H1 (cell line): ENCODE results near the gene TMEM108. TPM values are rescaled to one million over a fixed set of nuclear protein-coding genes. Genes with fewer than 3 reads are reported as not detected.

Experiments
- CTCF ChIA-PET: fragments of 300-600 bp; sonication (Branson Sonifier 250); formaldehyde crosslinking; loops from one replicate; lab custom pipeline; 2021; ENCODE audit not compliant: partially characterized antibody; lab: Charles Lee
- POLR2A ChIA-PET: fragments of 300-600 bp; sonication (Branson Sonifier 250); formaldehyde crosslinking; loops from one replicate; lab custom pipeline; 2021; ENCODE audit warnings: inconsistent platforms; ENCODE audit not compliant: partially characterized antibody; lab: Charles Lee
- DNase-seq, 2 experiments: peaks; one replicate each; pipeline versions ENCODE4 v3.0.0 to v3.0.0-alpha.2; 2010 to 2022; ENCODE audit warnings: low spot score in 2 of 2, low read depth in 1 of 2, mixed read lengths in 1 of 2
- FAIRE-seq: peaks from 2 replicates; lab custom pipeline; 2011; peaks lifted over from hg19 to GRCh38; lab: Jason Lieb, UNC
- H2AFZ ChIP-seq: 2 replicates; pipeline ENCODE4 v1.8.1; 2012; ENCODE audit warnings: low read length, inconsistent platforms
- H2AK5ac ChIP-seq: 2 replicates; pipeline ENCODE4 v1.6.1; 2013; ENCODE audit warnings: low read depth, low read length
- H2BK120ac ChIP-seq: replicated peaks from 2 replicates; pipeline ENCODE3; 2013; ENCODE audit warnings: low read depth, low read length, inconsistent platforms
- H2BK12ac ChIP-seq: 2 replicates; pipeline ENCODE4 v1.6.1; 2013; ENCODE audit warnings: low read depth, low read length
- H2BK15ac ChIP-seq: 2 replicates; pipeline ENCODE4 v1.6.1; 2013; ENCODE audit warnings: low read length
- H2BK20ac ChIP-seq: 2 replicates; pipeline ENCODE4 v1.6.1; 2013; ENCODE audit warnings: low read length
- H2BK5ac ChIP-seq: 2 replicates; pipeline ENCODE4 v1.6.1; 2013; ENCODE audit warnings: low read depth, low read length
- H3K14ac ChIP-seq: 2 replicates; pipeline ENCODE4 v1.6.1; 2013; ENCODE audit warnings: inconsistent platforms; ENCODE audit not compliant: insufficient read length
- H3K18ac ChIP-seq: 2 replicates; pipeline ENCODE4 v1.6.1; 2013; ENCODE audit warnings: low read length; ENCODE audit errors: extremely low read depth
- H3K23ac ChIP-seq: 2 replicates; pipeline ENCODE4 v1.6.1; 2013; ENCODE audit warnings: inconsistent platforms; ENCODE audit not compliant: insufficient read length
- H3K23me2 ChIP-seq: 2 replicates; pipeline ENCODE4 v1.6.1; 2013; ENCODE audit warnings: low read depth, low read length
- H3K27ac ChIP-seq: 2 replicates; pipeline ENCODE4 v1.6.1; 2011; ENCODE audit warnings: low read depth, low read length, inconsistent platforms
- H3K27me3 ChIP-seq, 4 experiments: replicated peaks in 1 of 4; 1 replicate in 1 of 4; 2 replicates in 3 of 4; pipeline versions ENCODE4 v1.6.1 to v1.8.1; 2011 to 2013; ENCODE audit warnings: low read length in 3 of 4, mild to moderate bottlenecking in 3 of 4, inconsistent platforms in 2 of 4, mixed read lengths in 2 of 4, moderate library complexity in 1 of 4; ENCODE audit not compliant: control insufficient read depth in 3 of 4, insufficient read depth in 3 of 4; ENCODE audit errors: extremely low read depth in 1 of 4
- H3K36me3 ChIP-seq, 4 experiments: 2 replicates each; pipeline versions ENCODE4 v1.6.1 to v1.8.1; 2011 to 2013; ENCODE audit warnings: mild to moderate bottlenecking in 4 of 4, low read length in 3 of 4, moderate library complexity in 2 of 4, control low read depth in 1 of 4, inconsistent platforms in 1 of 4; ENCODE audit not compliant: insufficient read depth in 4 of 4, control insufficient read depth in 2 of 4
- H3K4ac ChIP-seq: replicated peaks from 2 replicates; pipeline ENCODE3; 2013; ENCODE audit warnings: low read length, low read depth, mixed read lengths, inconsistent platforms; ENCODE audit not compliant: insufficient read length
- H3K4me1 ChIP-seq, 4 experiments: replicated peaks in 1 of 4; 1 replicate in 1 of 4; 2 replicates in 3 of 4; pipeline versions ENCODE4 v1.6.1 to v1.8.1; 2011 to 2013; ENCODE audit warnings: low read length in 3 of 4, inconsistent platforms in 2 of 4, mixed read lengths in 1 of 4; ENCODE audit not compliant: insufficient read depth in 4 of 4, control insufficient read depth in 3 of 4
- H3K4me2 ChIP-seq, 2 experiments: 2 replicates each; pipeline versions ENCODE4 v1.6.1 to v1.8.1; 2011 to 2013; ENCODE audit warnings: low read depth in 2 of 2, low read length in 2 of 2, control low read depth in 1 of 2, inconsistent platforms in 1 of 2, mild to moderate bottlenecking in 1 of 2; ENCODE audit not compliant: insufficient read depth in 1 of 2
- H3K4me3 ChIP-seq, 4 experiments: fragments of 200-600, 300-600 bp in 1 of 4; sonication (generic), shearing (Covaris generic), sonication (Bioruptor Twin) in 1 of 4; 2 replicates each; pipeline versions ENCODE4 v1.5.1 to v1.8.1; 2011 to 2016; ENCODE audit warnings: low read length in 4 of 4, low read depth in 3 of 4, control low read depth in 2 of 4, inconsistent platforms in 2 of 4, mild to moderate bottlenecking in 2 of 4, mixed read lengths in 1 of 4, moderate library complexity in 1 of 4; ENCODE audit not compliant: insufficient read depth in 2 of 4; ENCODE audit errors: extremely low read depth in 1 of 4
- H3K56ac ChIP-seq: replicated peaks from 2 replicates; pipeline ENCODE3; 2013; ENCODE audit warnings: low read depth, mild to moderate bottlenecking, mixed read lengths, low read length, inconsistent platforms; ENCODE audit not compliant: insufficient read length
- H3K79me1 ChIP-seq: 2 replicates; pipeline ENCODE4 v1.6.1; 2013; ENCODE audit warnings: low read depth, low read length, control low read depth
- H3K79me2 ChIP-seq, 2 experiments: 2 replicates each; pipeline versions ENCODE4 v1.6.1 to v1.8.1; 2012 to 2013; ENCODE audit warnings: low read length in 2 of 2, mild to moderate bottlenecking in 2 of 2, inconsistent platforms in 1 of 2; ENCODE audit not compliant: insufficient read depth in 2 of 2, control insufficient read depth in 1 of 2
- H3K9ac ChIP-seq, 4 experiments: replicated peaks in 1 of 4; 1 replicate in 1 of 4; 2 replicates in 3 of 4; pipeline versions ENCODE4 v1.6.1 to v1.8.1; 2011 to 2013; ENCODE audit warnings: low read depth in 3 of 4, low read length in 3 of 4, control low read depth in 2 of 4, mild to moderate bottlenecking in 2 of 4, moderate library complexity in 2 of 4, inconsistent platforms in 1 of 4; ENCODE audit errors: extremely low read depth in 1 of 4
- H3K9me3 ChIP-seq, 2 experiments: 2 replicates each; pipeline versions ENCODE4 v1.6.1 to v1.8.1; 2012 to 2013; ENCODE audit warnings: mild to moderate bottlenecking in 2 of 2, moderate library complexity in 2 of 2, control low read depth in 1 of 2, inconsistent platforms in 1 of 2, low read depth in 1 of 2, low read length in 1 of 2, mixed read lengths in 1 of 2; ENCODE audit not compliant: insufficient read depth in 2 of 2
- H4K20me1 ChIP-seq, 2 experiments: replicated peaks in 1 of 2; 2 replicates each; pipeline versions ENCODE3 to v1.8.1; 2011 to 2013; ENCODE audit warnings: inconsistent platforms in 2 of 2, low read length in 2 of 2, mild to moderate bottlenecking in 1 of 2; ENCODE audit not compliant: insufficient read depth in 2 of 2, control insufficient read depth in 1 of 2
- H4K5ac ChIP-seq: 2 replicates; pipeline ENCODE4 v1.6.1; 2013; ENCODE audit warnings: low read length, low read depth, mixed read lengths, inconsistent platforms; ENCODE audit not compliant: insufficient read length
- H4K8ac ChIP-seq: 2 replicates; pipeline ENCODE4 v1.8.0; 2013; ENCODE audit warnings: mild to moderate bottlenecking, moderate library complexity, low read length, inconsistent platforms; ENCODE audit not compliant: insufficient read depth; ENCODE audit errors: extremely low read depth
- H4K91ac ChIP-seq: replicated peaks from 2 replicates; pipeline ENCODE3; 2013; ENCODE audit warnings: low read length, mixed read lengths, inconsistent platforms; ENCODE audit not compliant: insufficient read length
- BACH1 ChIP-seq: IDR thresholded peaks from 2 replicates; pipeline ENCODE4 v1.6.1; 2012; ENCODE audit warnings: low read length, improper control_type of control experiment
- CEBPB ChIP-seq: IDR thresholded peaks from 2 replicates; pipeline ENCODE4 v1.6.1; 2012; ENCODE audit warnings: low read depth, low read length
- CHD1 ChIP-seq: IDR thresholded peaks from 2 replicates; pipeline ENCODE4 v1.6.1; 2012; ENCODE audit warnings: low read depth, low read length, improper control_type of control experiment
- E2F6 ChIP-seq: IDR thresholded peaks from 2 replicates; pipeline ENCODE4 v1.6.1; 2012; ENCODE audit warnings: inconsistent platforms
- HDAC2 ChIP-seq, 2 experiments: fragments of 300-600 bp in 1 of 2; sonication (generic) in 1 of 2; IDR thresholded peaks; 2 replicates each; pipeline ENCODE4 v1.6.1; 2011 to 2012; ENCODE audit warnings: low read depth in 2 of 2, low read length in 2 of 2, mild to moderate bottlenecking in 2 of 2, moderate library complexity in 2 of 2, borderline replicate concordance in 1 of 2, inconsistent platforms in 1 of 2
- POLR2AphosphoS5 ChIP-seq: IDR thresholded peaks from 2 replicates; pipeline ENCODE4 v1.6.1; 2011; ENCODE audit warnings: low read depth, low read length
- RBBP5 ChIP-seq: IDR thresholded peaks from 2 replicates; pipeline ENCODE4 v1.7.1; 2012; ENCODE audit warnings: low read depth, mild to moderate bottlenecking, inconsistent platforms, low read length, moderate library complexity, borderline replicate concordance
- SIN3A ChIP-seq, 2 experiments: IDR thresholded peaks in 1 of 2; conservative IDR thresholded peaks in 1 of 2; 2 replicates each; pipeline ENCODE4 v1.6.1; 2011 to 2012; ENCODE audit warnings: low read length in 2 of 2, improper control_type of control experiment in 1 of 2, low read depth in 1 of 2, mild to moderate bottlenecking in 1 of 2
- SIRT6 ChIP-seq: IDR thresholded peaks from one replicate; pipeline ENCODE4 v1.7.1; 2012; ENCODE audit warnings: low read length, inconsistent platforms
- SP4 ChIP-seq: IDR thresholded peaks from 2 replicates; pipeline ENCODE4 v1.6.1; 2012; ENCODE audit warnings: low read length, inconsistent platforms
- SUZ12 ChIP-seq: fragments of 200-600 bp; sonication (generic); IDR thresholded peaks from 2 replicates; pipeline ENCODE4 v1.6.1; 2012; ENCODE audit warnings: mild to moderate bottlenecking, inconsistent platforms, low read length, moderate library complexity, mixed read lengths
- TBP ChIP-seq: IDR thresholded peaks from 2 replicates; pipeline ENCODE4 v1.6.1; 2011; ENCODE audit warnings: low read depth, low read length, improper control_type of control experiment
- WGBS, 2 experiments: shearing (Covaris generic) in 1 of 2; methylation state at CpG; one replicate each; pipeline versions ENCODE4 v1.1.6 to v1.1.7; 2013 to 2015; ENCODE audit warnings: low lambda C conversion rate in 2 of 2, mixed read lengths in 2 of 2, inconsistent platforms in 1 of 2, low coverage in 1 of 2, missing lambda C conversion rate in 1 of 2; ENCODE audit not compliant: insufficient replicate concordance in 2 of 2, insufficient coverage in 1 of 2, insufficient read length in 1 of 2; ENCODE audit errors: extremely low coverage in 1 of 2, missing lambda C conversion rate in 1 of 2; 5-methylcytosine and 5-hydroxymethylcytosine counted together
- polyA plus RNA-seq, 7 experiments: library from polyadenylated mRNA; depleted of rRNA in 3 of 7; stranded (reverse) in 5 of 7; unstranded in 2 of 7; fragments of >200 nt in 5 of 7; fragments of 200-250 nt in 2 of 7; gene quantifications; 1 replicate in 5 of 7; 2 replicates in 1 of 7; 4 replicates in 1 of 7; pipeline versions ENCODE4 v1.2.1 to v1.2.3, GENCODE V29; 2011 to 2013; ENCODE audit warnings: missing spikeins in 2 of 7, mixed read lengths in 2 of 7
- total RNA-seq: library from RNA; stranded (reverse); fragmentation: NEBNext Ultra II Directional; extraction: Animal tissue kit (Norgen Biotek cat#: 25700); gene quantifications from 2 replicates; pipeline ENCODE4 v1.2.1, GENCODE V29; 2021

Gene TMEM108
- total and polyA plus RNA-seq, 2 of the 8 experiments (the other 6 are each of a cell fraction or from before 2014, with no cell fraction given): 14.3 to 16.2 TPM

DNA sequence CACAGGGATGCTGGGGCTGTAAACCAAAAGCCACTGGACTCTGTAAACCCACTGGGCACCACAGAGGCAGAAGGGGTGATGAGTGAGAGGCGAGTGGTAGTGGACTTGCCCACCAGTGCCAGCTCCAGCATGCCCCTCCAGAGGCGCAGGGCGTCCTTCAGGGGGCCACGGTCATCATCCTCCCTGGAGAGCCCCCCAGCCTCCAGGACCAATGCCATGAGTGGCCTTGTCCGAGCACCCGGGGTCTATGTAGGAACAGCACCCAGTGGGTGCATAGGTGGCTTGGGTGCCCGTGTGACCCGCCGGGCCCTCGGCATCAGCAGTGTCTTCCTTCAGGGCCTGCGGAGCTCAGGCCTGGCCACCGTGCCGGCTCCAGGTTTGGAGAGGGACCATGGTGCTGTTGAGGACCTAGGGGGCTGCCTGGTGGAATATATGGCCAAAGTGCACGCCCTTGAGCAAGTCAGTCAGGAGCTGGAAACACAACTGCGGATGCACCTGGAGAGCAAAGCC lies 361.9 kb downstream of the TMEM108 start, which contains the start of gene BFSP2:
BFSP2 (plus strand) TSS at position 51 of the 510 bp plus-strand sequence; CDS start at position 79, 28 bp downstream.
- H2AK5ac ChIP-seq: no peak within 1 kb of the TSS
- FAIRE-seq: no peak
- TF ChIP-seq CHD1: no peak
- TF ChIP-seq BACH1: no peak
- no peak for TF ChIP-seq CEBPB
- TF ChIP-seq SP4: no peak
- TF ChIP-seq HDAC2 (IDR thresholded peaks at IDR 0.05; ENCODE audit: borderline replicate concordance in 1 of 2, low read depth in 2 of 2, low read length in 2 of 2): no peak
- no peak for TF ChIP-seq E2F6
- TF ChIP-seq RBBP5: no peak
- TF ChIP-seq SUZ12: no peak
- no peak for TF ChIP-seq TBP
- TF ChIP-seq SIN3A (conservative IDR thresholded peaks at IDR 0.05 in 1 of 2, IDR thresholded peaks at IDR 0.05 in 1 of 2; ENCODE audit: low read depth in 1 of 2, low read length in 2 of 2): no peak
- TF ChIP-seq POLR2AphosphoS5: no peak
- TF ChIP-seq SIRT6: no peak

More for the DNA sequence above, 361.9 kb downstream of the TMEM108 start, which contains the start of gene BFSP2:
- Histone ChIP-seq H2BK120ac (no peak within 1 kb of the TSS), H2BK5ac (no peak within 1 kb of the TSS), H4K91ac (no peak within 1 kb of the TSS), H3K9ac (no peak within 1 kb of the TSS), H3K23me2 (no peaks in the 10 kb centered on the region), H3K79me2 (no peaks in the 10 kb centered on the region), H2AFZ (no peak within 1 kb of the TSS), H4K8ac (no peak within 1 kb of the TSS), H2BK20ac (no peak within 1 kb of the TSS), H2BK15ac (no peak within 1 kb of the TSS), H3K56ac (no peak within 1 kb of the TSS), H3K4me2 (no peak within 1 kb of the TSS), H3K79me1 (no peaks in the 10 kb centered on the region), H4K5ac (no peak within 1 kb of the TSS), H3K14ac (no peak within 1 kb of the TSS), H3K4me3 (no peak within 1 kb of the TSS), H4K20me1 (no peaks in the 10 kb centered on the region), H2BK12ac (no peak within 1 kb of the TSS), H3K18ac (no peak within 1 kb of the TSS), H3K4ac (no peak within 1 kb of the TSS), H3K36me3 (no peaks in the 10 kb centered on the region; a peak in 1 of 8 replicates), H3K4me1 (peaks cover 0 to 1% (median 0%) of the 10 kb centered on the region in 4 experiments; a peak in 2 of 7 replicates), H3K27ac (no peak within 1 kb of the TSS), H3K27me3 (no peaks in the 10 kb centered on the region), H3K23ac (no peak within 1 kb of the TSS), H3K9me3 (no peaks in the 10 kb centered on the region)
- DNase-seq: no peak
- POLR2A ChIA-PET: interaction anchor here (1.4 to 1.5 kb wide), 2 partner anchors 8 to 10 kb away, joined by 3 to 4 read pairs; no protein-coding TSS in a partner anchor
- 94% methylated on average over 14 of the region's 15 CpGs; no CpG with 5 or more reads in 1 of the 2 experiments for WGBS, 2 experiments
- CTCF ChIA-PET: interaction anchor here (1.1 to 2.2 kb wide), 8 partner anchors 11 to 673 kb away, joined by 4 to 11 read pairs (median 5); no protein-coding TSS in a partner anchor
